Type B pancreatic cell (in vitro differentiated cells): Measurements from ENCODE around the gene TMEM40. TPM values are rescaled to one million over a fixed set of nuclear protein-coding genes. Genes with fewer than 3 reads are reported as not detected.
"Not testable (repeated sequence)": the region's sequence is repeated elsewhere in the genome, so short reads cannot be mapped to it uniquely, and the experiment has no call there.

Source experiments
- DNase-seq: peaks from one replicate; pipeline ENCODE4 v3.0.0; 2021; ENCODE audit warnings: mixed read lengths; ENCODE audit not compliant: unreplicated experiment; ENCODE audit errors: extremely low spot score
- H3K27ac Mint-ChIP-seq: 2 replicates; pipeline ENCODE4 v1.8.0; 2021; ENCODE audit warnings: mild to moderate bottlenecking, mixed read lengths
- H3K27me3 Mint-ChIP-seq: 2 replicates; pipeline ENCODE4 v1.8.0; 2021; ENCODE audit warnings: mixed read lengths
- H3K36me3 Mint-ChIP-seq: 2 replicates; pipeline ENCODE4 v1.8.0; 2021; ENCODE audit warnings: mixed read lengths
- H3K4me1 Mint-ChIP-seq: one replicate; pipeline ENCODE4 v1.8.0; 2021; ENCODE audit warnings: mixed read lengths; ENCODE audit not compliant: unreplicated experiment
- H3K4me3 Mint-ChIP-seq: 2 replicates; pipeline ENCODE4 v1.8.0; 2021; ENCODE audit warnings: mild to moderate bottlenecking, mixed read lengths
- H3K9me3 Mint-ChIP-seq: 2 replicates; pipeline ENCODE4 v1.8.0; 2021; ENCODE audit warnings: mixed read lengths
- total RNA-seq: library from RNA; stranded (reverse); gene quantifications from 2 replicates; pipeline ENCODE4 v1.2.1, GENCODE V29; 2021; ENCODE audit warnings: low replicate concordance
- TF ChIP-seq, protein P1 (sequence below): fragments of 200-600 bp; sonication (generic); conservative IDR thresholded peaks from 2 replicates; pipeline ENCODE4 v1.5.0; 2021; ENCODE audit warnings: antibody characterized with exemption, mild to moderate bottlenecking

The TMEM40 gene
- total RNA-seq, 1 donor from 2014 or later: 16.3 TPM

GRCh38 chr3:12705374-12705926, 53.6 kb downstream of the TMEM40 start:
- H3K4me1 Mint-ChIP-seq: peaks cover 5% of the 10 kb centered on the region
- H3K27me3 Mint-ChIP-seq: no peaks in the 10 kb centered on the region
- TF ChIP-seq, protein P1, sequence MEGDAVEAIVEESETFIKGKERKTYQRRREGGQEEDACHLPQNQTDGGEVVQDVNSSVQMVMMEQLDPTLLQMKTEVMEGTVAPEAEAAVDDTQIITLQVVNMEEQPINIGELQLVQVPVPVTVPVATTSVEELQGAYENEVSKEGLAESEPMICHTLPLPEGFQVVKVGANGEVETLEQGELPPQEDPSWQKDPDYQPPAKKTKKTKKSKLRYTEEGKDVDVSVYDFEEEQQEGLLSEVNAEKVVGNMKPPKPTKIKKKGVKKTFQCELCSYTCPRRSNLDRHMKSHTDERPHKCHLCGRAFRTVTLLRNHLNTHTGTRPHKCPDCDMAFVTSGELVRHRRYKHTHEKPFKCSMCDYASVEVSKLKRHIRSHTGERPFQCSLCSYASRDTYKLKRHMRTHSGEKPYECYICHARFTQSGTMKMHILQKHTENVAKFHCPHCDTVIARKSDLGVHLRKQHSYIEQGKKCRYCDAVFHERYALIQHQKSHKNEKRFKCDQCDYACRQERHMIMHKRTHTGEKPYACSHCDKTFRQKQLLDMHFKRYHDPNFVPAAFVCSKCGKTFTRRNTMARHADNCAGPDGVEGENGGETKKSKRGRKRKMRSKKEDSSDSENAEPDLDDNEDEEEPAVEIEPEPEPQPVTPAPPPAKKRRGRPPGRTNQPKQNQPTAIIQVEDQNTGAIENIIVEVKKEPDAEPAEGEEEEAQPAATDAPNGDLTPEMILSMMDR: no peak

GRCh38 chr3:12702501-12702900, 56.6 kb downstream of the TMEM40 start:
- H3K4me3 Mint-ChIP-seq: no peak overlapping the region
- H3K36me3 Mint-ChIP-seq: no peaks in the 10 kb centered on the region
- peaks cover 5% of the 10 kb centered on the region for H3K4me1 Mint-ChIP-seq
- no peaks in the 10 kb centered on the region for H3K9me3 Mint-ChIP-seq
- no peak for DNase-seq
- H3K27me3 Mint-ChIP-seq: no peaks in the 10 kb centered on the region
- TF ChIP-seq, protein P1: no peak
- no peak overlapping the region for H3K27ac Mint-ChIP-seq

More at GRCh38 chr3:12705374-12705926, 53.6 kb downstream of the TMEM40 start:
- DNase-seq: no peak
- Mint-ChIP-seq H3K27ac (no peak overlapping the region), H3K36me3 (no peaks in the 10 kb centered on the region), H3K9me3 (no peaks in the 10 kb centered on the region), H3K4me3 (no peak overlapping the region)

GRCh38 chr3:12701601-12702000, 57.5 kb downstream of the TMEM40 start:
- DNase-seq, H3K4me1 Mint-ChIP-seq, H3K4me3 Mint-ChIP-seq, H3K9me3 Mint-ChIP-seq, H3K27ac Mint-ChIP-seq, H3K36me3 Mint-ChIP-seq, H3K27me3 Mint-ChIP-seq: not testable (repeated sequence)

DNA sequence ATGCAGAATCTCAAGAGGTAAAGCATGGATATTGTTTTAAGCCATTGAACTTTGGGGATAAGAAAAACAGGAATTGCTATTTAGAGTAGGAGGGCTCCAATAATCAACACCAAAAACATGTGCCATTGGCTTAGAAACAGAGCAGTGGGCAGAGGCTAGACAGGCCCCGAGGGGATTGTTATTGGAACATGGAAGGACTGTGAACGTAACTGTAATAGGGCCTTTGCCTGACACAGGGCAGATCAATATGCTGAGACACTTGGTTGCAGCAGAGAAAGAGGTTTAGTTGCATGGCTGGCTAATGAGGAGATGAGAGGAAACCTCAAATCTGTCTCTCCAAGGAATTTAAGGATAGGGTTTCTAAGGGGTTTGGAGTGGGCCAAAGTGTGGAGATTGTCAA, 58.3 kb downstream of the TMEM40 start:
- no peak overlapping the region for H3K27ac Mint-ChIP-seq
- H3K4me3 Mint-ChIP-seq: no peak overlapping the region
- DNase-seq: no peak
- H3K4me1 Mint-ChIP-seq: peaks cover 5% of the 10 kb centered on the region
- H3K9me3 Mint-ChIP-seq: no peaks in the 10 kb centered on the region
- H3K36me3 Mint-ChIP-seq: no peaks in the 10 kb centered on the region
- no peaks in the 10 kb centered on the region for H3K27me3 Mint-ChIP-seq
- TF ChIP-seq, protein P1: no peak

- no peak overlapping the region for H3K4me3 Mint-ChIP-seq
- H3K36me3 Mint-ChIP-seq: no peaks in the 10 kb centered on the region
- no peaks in the 10 kb centered on the region for H3K9me3 Mint-ChIP-seq
- TF ChIP-seq, protein P1: no peak
- H3K4me1 Mint-ChIP-seq: peaks cover 10% of the 10 kb centered on the region
- no peak for DNase-seq
- no peak overlapping the region for H3K27ac Mint-ChIP-seq
- no peaks in the 10 kb centered on the region for H3K27me3 Mint-ChIP-seq
Measured at GRCh38 chr3:12695916-12696315, 63.1 kb downstream of the TMEM40 start.

DNA sequence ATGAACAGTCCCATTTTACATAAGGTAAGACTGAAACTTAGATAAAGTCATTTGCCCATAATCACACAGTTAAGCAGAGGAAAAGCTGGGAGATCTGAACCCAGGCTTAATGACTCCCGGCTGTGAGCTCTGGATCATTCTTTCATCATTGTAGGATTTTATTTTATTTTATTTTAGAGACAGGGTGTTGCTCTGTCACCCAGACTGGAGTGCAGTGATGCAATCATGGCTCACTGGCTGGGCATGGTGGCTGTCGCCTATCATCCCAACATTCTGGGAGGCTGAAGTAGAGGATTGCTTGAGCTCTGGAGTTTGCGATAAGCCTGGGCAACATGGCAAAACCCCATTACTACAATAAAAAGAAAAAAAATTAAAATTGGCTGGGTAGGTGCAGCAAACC, 63.9 kb downstream of the TMEM40 start:
- peaks cover 7% of the 10 kb centered on the region for H3K4me1 Mint-ChIP-seq
- H3K9me3 Mint-ChIP-seq: no peaks in the 10 kb centered on the region
- H3K4me3 Mint-ChIP-seq: no peak overlapping the region
- TF ChIP-seq, protein P1: no peak
- no peak overlapping the region for H3K27ac Mint-ChIP-seq
- H3K36me3 Mint-ChIP-seq: no peaks in the 10 kb centered on the region
- no peak for DNase-seq
- H3K27me3 Mint-ChIP-seq: no peaks in the 10 kb centered on the region
